Suprapubic skin (tissue), 4 donors: Measurements from ENCODE around the gene RYR3. TPM values are rescaled to one million over a fixed set of nuclear protein-coding genes. Genes with fewer than 3 reads are reported as not detected.

ENCODE experiments used
- DNase-seq, 2 donors: peaks; one replicate each; pipeline ENCODE4 v3.0.0-alpha.2; 2019; ENCODE audit warnings: low spot score in 2 of 2
- H3K27ac ChIP-seq: fragments of 200-600 bp; sonication (generic); one replicate; pipeline ENCODE4 v1.5.1; 2019
- H3K27me3 ChIP-seq: fragments of 200-600 bp; sonication (generic); one replicate; pipeline ENCODE4 v1.5.1; 2019
- H3K36me3 ChIP-seq: fragments of 200-600 bp; sonication (generic); one replicate; pipeline ENCODE4 v1.5.1; 2019
- H3K4me1 ChIP-seq: fragments of 200-600 bp; sonication (generic); one replicate; pipeline ENCODE4 v1.5.1; 2019
- H3K4me3 ChIP-seq: fragments of 200-600 bp; sonication (generic); one replicate; pipeline ENCODE4 v1.5.1; 2019; ENCODE audit warnings: mild to moderate bottlenecking
- H3K9me3 ChIP-seq: fragments of 200-600 bp; sonication (generic); one replicate; pipeline ENCODE4 v1.5.1; 2019
- EP300 ChIP-seq: sonication (generic); formaldehyde crosslinking; IDR thresholded peaks from one replicate; pipeline ENCODE4 v1.6.1; 2017; ENCODE audit warnings: antibody characterized with exemption
- POLR2A ChIP-seq, 2 donors: fragments of 450-650 bp; IDR thresholded peaks; one replicate each; pipeline ENCODE4 v1.6.1; 2017; ENCODE audit warnings: antibody characterized with exemption in 2 of 2, mild to moderate bottlenecking in 2 of 2, moderate library complexity in 2 of 2
- POLR2AphosphoS5 ChIP-seq, 3 donors: sonication (generic); formaldehyde crosslinking; IDR thresholded peaks; one replicate each; pipeline ENCODE4 v1.6.1; 2017; ENCODE audit warnings: antibody characterized with exemption in 3 of 3
- WGBS: methylation state at CpG from one replicate; pipeline ENCODE4 v1.1.5; 2018; 5-methylcytosine and 5-hydroxymethylcytosine counted together
- total RNA-seq, 4 donors: library from RNA; depleted of rRNA; stranded (reverse); fragments of >200 nt; gene quantifications; one replicate each; pipeline ENCODE4 v1.1.0, GENCODE V29; 2016
- TF ChIP-seq, protein P1 (sequence below), 2 donors: fragments of 200-600 bp in 1 of 2; fragments of 450-650 bp in 1 of 2; sonication (generic) in 1 of 2; IDR thresholded peaks; one replicate each; pipeline ENCODE4 v1.5.1; 2016 to 2019; ENCODE audit warnings: antibody characterized with exemption in 2 of 2, mild to moderate bottlenecking in 1 of 2, moderate library complexity in 1 of 2

RYR3 gene
- total RNA-seq, 4 donors from 2014 or later = 0.38 to 2.0 (median 0.80) TPM

DNA sequence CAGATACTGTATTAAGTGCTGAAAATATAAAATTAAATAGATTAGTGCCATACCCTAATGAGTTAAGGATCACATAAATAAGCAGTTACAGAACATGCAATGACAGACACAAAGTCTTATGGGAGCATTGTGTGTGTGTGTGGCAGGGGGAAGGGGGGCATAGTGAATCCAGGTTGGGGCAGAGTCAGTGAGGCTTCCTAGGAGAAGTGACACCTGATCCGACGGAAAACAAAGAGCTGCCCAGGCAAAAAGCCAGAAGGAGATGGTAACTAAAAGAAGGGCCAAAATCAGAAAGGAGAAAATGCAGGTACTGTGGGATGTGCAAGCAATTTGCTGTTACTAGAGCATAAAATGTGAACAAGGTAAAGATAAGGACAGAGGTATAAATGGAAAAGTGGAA lies 577.4 kb downstream of the RYR3 start:
- 56% methylated on average over 2 of the region's 2 CpGs for WGBS
- TF ChIP-seq POLR2AphosphoS5 (IDR thresholded peaks at IDR 0.05) (no peak), EP300 (no peak), POLR2A (IDR thresholded peaks at IDR 0.05) (no peak)
- Histone ChIP-seq H3K27me3 (no peaks in the 10 kb centered on the region), H3K27ac (no peak overlapping the region), H3K4me3 (no peak overlapping the region), H3K9me3 (no peaks in the 10 kb centered on the region), H3K36me3 (no peaks in the 10 kb centered on the region), H3K4me1 (no peaks in the 10 kb centered on the region)
- DNase-seq = no peak

DNA sequence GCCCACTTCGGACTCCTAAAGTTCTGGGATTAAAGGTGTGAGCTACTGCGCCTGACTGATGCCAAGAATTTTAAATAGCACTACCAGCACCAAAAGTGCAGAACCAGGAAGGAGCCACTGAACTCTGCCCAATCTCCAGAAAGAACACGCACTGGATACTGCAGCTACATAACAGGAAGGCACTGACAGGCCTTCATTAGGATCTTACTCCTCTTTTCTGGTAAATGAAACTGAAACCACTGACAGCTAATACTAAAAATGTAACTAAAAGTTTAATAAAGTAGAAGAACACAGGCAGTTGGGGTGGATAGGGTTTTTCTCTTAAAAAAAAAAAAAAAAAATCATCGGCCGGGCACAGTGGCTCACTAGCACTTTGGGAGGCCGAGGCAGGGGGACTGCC lies 583.4 kb downstream of the RYR3 start:
- 90% methylated on average over 6 of the region's 6 CpGs for WGBS

DNA sequence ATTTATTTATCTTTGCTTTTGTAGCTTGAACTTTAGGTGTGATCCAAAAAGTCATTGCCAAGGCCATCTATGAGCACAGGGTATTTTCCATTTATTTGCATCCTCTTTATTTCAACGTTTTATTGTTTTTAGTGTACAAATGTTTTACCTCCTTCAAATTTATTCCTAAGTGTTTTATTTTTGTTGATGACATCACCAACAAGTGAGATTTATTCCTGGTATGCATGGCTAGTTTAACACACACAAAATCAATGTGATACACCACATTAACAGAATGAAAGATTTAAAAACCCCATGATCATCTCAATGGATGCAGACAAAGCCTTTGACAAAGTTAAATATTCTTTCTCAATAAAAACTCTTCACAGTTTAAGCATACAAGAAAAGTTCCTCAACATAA lies 591.3 kb downstream of the RYR3 start:
- no peaks in the 10 kb centered on the region for H3K4me1 ChIP-seq
- no peak for TF ChIP-seq EP300
- TF ChIP-seq POLR2A (IDR thresholded peaks at IDR 0.05) = no peak
- TF ChIP-seq, protein P1, sequence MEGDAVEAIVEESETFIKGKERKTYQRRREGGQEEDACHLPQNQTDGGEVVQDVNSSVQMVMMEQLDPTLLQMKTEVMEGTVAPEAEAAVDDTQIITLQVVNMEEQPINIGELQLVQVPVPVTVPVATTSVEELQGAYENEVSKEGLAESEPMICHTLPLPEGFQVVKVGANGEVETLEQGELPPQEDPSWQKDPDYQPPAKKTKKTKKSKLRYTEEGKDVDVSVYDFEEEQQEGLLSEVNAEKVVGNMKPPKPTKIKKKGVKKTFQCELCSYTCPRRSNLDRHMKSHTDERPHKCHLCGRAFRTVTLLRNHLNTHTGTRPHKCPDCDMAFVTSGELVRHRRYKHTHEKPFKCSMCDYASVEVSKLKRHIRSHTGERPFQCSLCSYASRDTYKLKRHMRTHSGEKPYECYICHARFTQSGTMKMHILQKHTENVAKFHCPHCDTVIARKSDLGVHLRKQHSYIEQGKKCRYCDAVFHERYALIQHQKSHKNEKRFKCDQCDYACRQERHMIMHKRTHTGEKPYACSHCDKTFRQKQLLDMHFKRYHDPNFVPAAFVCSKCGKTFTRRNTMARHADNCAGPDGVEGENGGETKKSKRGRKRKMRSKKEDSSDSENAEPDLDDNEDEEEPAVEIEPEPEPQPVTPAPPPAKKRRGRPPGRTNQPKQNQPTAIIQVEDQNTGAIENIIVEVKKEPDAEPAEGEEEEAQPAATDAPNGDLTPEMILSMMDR (IDR thresholded peaks at IDR 0.05) = no peak
- TF ChIP-seq POLR2AphosphoS5 (IDR thresholded peaks at IDR 0.05) = no peak
- no peak overlapping the region for H3K27ac ChIP-seq
- DNase-seq = no peak
- no peaks in the 10 kb centered on the region for H3K9me3 ChIP-seq
- H3K27me3 ChIP-seq = no peaks in the 10 kb centered on the region
- H3K36me3 ChIP-seq = no peaks in the 10 kb centered on the region
- 3% methylated on average over 1 of the region's 1 CpG for WGBS
- H3K4me3 ChIP-seq = no peak overlapping the region

More for the DNA sequence above, 583.4 kb downstream of the RYR3 start:
- Histone ChIP-seq H3K27me3 (no peaks in the 10 kb centered on the region), H3K27ac (no peak overlapping the region), H3K4me1 (no peaks in the 10 kb centered on the region), H3K9me3 (no peaks in the 10 kb centered on the region), H3K36me3 (no peaks in the 10 kb centered on the region), H3K4me3 (no peak overlapping the region)
- TF ChIP-seq EP300 (no peak), POLR2AphosphoS5 (IDR thresholded peaks at IDR 0.05) (no peak)
- TF ChIP-seq, protein P1 (IDR thresholded peaks at IDR 0.05) = no peak
- DNase-seq = no peak

DNA sequence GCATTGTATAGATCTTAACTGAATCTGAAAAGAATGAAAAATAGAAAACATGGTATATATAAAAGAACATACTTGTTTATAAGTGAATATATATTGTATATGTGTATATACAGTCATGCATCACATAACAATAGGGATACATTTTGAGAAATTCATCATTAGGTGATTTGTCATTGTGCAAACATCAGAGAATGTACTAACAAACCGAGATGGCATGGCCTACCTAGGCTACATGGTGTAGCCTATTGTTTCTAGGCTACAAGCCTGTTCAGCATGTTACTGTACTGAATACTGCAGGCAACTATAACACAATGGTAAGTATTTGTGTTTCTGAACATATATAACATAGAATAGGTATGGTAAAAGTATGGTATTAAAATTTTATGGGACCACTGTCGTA lies 592.9 kb downstream of the RYR3 start:
- TF ChIP-seq POLR2A (IDR thresholded peaks at IDR 0.05) = no peak
- no peak for TF ChIP-seq EP300
- no peak for TF ChIP-seq POLR2AphosphoS5 (IDR thresholded peaks at IDR 0.05)
- TF ChIP-seq, protein P1 (IDR thresholded peaks at IDR 0.05) = no peak
- no peak overlapping the region for H3K27ac ChIP-seq
- no peaks in the 10 kb centered on the region for H3K27me3 ChIP-seq
- DNase-seq = no peak
- whole genome bisulfite sequencing = 97% methylated on average over 2 of the region's 2 CpGs
- no peaks in the 10 kb centered on the region for H3K4me1 ChIP-seq
- H3K4me3 ChIP-seq = no peak overlapping the region
- H3K9me3 ChIP-seq = no peaks in the 10 kb centered on the region
- H3K36me3 ChIP-seq = no peaks in the 10 kb centered on the region

DNA sequence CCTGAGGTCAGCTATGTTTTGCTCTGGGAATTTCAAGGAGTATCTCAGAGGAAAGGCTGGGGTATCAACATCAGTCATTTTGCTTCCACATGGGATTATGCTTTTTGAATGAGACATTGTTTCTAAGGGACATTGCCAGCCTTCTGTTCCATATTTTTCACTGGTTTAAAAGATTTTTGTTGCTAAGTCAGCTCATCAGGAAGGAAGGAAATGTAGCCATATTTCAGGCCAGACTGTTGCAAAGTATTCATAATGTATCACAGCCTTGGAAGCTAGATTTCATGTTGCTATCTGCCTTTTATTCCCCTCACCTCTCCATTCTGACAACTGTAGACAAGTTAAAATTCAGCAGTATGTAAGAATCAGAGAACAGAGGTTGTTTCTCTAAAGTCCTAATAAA lies 596.6 kb downstream of the RYR3 start:
- Histone ChIP-seq H3K4me1 (no peaks in the 10 kb centered on the region), H3K9me3 (no peaks in the 10 kb centered on the region), H3K4me3 (no peak overlapping the region), H3K27ac (no peak overlapping the region), H3K27me3 (no peaks in the 10 kb centered on the region), H3K36me3 (no peaks in the 10 kb centered on the region)
- TF ChIP-seq EP300 (no peak), POLR2A (IDR thresholded peaks at IDR 0.05) (no peak), POLR2AphosphoS5 (IDR thresholded peaks at IDR 0.05) (no peak)
- DNase-seq = no peak

DNA sequence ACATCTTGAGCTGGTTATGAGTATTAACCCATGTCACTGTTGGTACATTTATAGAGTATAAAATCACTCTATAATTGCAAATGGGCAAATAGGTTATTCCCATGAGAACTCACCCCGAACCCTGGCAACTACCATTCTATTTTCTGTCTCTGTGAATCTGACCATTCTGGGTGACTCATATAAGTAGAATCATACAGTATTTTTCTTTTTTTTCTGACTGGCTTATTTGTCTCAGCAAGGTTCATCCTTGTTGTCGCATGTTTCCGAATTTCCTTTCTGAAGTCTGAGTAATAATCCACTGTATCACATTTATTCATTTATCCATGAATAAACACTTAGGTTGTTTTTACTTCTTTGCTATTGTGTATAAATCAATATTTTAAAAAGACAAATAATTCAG lies 597.6 kb downstream of the RYR3 start:
- no peaks in the 10 kb centered on the region for H3K9me3 ChIP-seq
- no peak overlapping the region for H3K4me3 ChIP-seq
- H3K36me3 ChIP-seq = no peaks in the 10 kb centered on the region
- H3K27me3 ChIP-seq = no peaks in the 10 kb centered on the region
- DNase-seq = no peak
- TF ChIP-seq POLR2AphosphoS5 (IDR thresholded peaks at IDR 0.05) (no peak), POLR2A (IDR thresholded peaks at IDR 0.05) (no peak), EP300 (no peak)
- TF ChIP-seq, protein P1 (IDR thresholded peaks at IDR 0.05) = no peak
- no peak overlapping the region for H3K27ac ChIP-seq
- no peaks in the 10 kb centered on the region for H3K4me1 ChIP-seq
- 98% methylated on average over 3 of the region's 3 CpGs for WGBS
